ENCODE measurements around the gene WDR12. TPM values are rescaled to one million over a fixed set of nuclear protein-coding genes. Genes with fewer than 3 reads are reported as not detected.

WDR12 gene
- total and polyA plus RNA-seq, 9 of the 15 experiments (the other 6 are each of a cell fraction or from before 2014, with no cell fraction given), result 109 to 554 (median 174) TPM

DNA sequence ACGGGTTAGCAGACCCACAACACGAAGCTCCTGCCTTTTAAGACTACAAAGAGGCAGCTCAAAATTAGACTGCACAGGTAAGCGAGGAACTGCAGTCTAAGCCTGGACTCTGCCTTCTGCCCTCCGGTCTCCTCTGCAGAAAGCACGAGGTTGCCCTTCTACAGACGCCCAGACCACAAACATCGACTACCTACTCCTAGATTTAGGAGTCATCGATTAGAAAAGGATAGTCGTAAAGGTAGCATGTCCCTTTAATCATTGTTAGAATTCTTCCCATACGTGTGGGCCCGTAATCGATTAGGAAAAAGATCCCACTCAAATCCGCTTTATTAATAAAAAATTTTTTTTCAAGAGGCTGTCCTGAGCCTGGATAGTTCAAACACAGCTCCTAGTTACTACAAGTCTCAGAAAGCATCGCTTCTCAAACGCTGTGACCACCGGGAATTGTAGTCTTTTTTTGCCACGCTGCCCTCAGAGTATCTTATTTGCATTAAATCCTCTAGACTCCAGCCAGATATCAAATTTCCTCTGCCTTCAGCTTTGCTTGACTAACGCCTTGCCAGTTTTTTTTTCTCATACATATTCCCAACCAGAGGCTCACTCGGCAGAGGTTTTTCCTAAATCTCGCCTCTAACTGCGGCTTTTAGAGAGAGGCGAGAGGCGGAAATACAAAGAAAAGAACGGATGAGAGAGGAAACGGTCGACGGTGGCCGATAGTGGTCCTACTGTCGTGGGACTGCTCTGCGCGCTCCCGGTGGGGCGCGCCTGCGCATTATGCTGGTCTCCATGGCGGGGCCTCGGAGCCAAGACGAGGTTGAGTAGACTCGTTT lies at the start of gene WDR12, which contains the start of gene CARF (continued):
- peak; percentile 81 for TF ChIP-seq TAF1 (IDR thresholded peaks at IDR 0.05; ENCODE audit: control insufficient read depth, extremely low read depth, insufficient read depth, low read length, severe bottlenecking)
- no peak for TF ChIP-seq ZNF507 (tag; conservative IDR thresholded peaks at IDR 0.05)
- TF ChIP-seq CREM (IDR thresholded peaks at IDR 0.05; ENCODE audit: low read depth), result 0 out of 2 replicates have a peak, but pooled peaks have one; percentile 34
- TF ChIP-seq, protein P1, sequence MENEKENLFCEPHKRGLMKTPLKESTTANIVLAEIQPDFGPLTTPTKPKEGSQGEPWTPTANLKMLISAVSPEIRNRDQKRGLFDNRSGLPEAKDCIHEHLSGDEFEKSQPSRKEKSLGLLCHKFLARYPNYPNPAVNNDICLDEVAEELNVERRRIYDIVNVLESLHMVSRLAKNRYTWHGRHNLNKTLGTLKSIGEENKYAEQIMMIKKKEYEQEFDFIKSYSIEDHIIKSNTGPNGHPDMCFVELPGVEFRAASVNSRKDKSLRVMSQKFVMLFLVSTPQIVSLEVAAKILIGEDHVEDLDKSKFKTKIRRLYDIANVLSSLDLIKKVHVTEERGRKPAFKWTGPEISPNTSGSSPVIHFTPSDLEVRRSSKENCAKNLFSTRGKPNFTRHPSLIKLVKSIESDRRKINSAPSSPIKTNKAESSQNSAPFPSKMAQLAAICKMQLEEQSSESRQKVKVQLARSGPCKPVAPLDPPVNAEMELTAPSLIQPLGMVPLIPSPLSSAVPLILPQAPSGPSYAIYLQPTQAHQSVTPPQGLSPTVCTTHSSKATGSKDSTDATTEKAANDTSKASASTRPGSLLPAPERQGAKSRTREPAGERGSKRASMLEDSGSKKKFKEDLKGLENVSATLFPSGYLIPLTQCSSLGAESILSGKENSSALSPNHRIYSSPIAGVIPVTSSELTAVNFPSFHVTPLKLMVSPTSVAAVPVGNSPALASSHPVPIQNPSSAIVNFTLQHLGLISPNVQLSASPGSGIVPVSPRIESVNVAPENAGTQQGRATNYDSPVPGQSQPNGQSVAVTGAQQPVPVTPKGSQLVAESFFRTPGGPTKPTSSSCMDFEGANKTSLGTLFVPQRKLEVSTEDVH (IDR thresholded peaks at IDR 0.05; ENCODE audit: low read depth, partially characterized antibody), result peak; percentile 30
- TF ChIP-seq, protein P2, sequence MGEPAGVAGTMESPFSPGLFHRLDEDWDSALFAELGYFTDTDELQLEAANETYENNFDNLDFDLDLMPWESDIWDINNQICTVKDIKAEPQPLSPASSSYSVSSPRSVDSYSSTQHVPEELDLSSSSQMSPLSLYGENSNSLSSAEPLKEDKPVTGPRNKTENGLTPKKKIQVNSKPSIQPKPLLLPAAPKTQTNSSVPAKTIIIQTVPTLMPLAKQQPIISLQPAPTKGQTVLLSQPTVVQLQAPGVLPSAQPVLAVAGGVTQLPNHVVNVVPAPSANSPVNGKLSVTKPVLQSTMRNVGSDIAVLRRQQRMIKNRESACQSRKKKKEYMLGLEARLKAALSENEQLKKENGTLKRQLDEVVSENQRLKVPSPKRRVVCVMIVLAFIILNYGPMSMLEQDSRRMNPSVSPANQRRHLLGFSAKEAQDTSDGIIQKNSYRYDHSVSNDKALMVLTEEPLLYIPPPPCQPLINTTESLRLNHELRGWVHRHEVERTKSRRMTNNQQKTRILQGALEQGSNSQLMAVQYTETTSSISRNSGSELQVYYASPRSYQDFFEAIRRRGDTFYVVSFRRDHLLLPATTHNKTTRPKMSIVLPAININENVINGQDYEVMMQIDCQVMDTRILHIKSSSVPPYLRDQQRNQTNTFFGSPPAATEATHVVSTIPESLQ (CRISPR knock-in tag; IDR thresholded peaks at IDR 0.05), result no peak
- TF ChIP-seq STAT5A (IDR thresholded peaks at IDR 0.05; ENCODE audit: borderline replicate concordance, low read length), result no peak
- TF ChIP-seq POLR2G (IDR thresholded peaks at IDR 0.05; ENCODE audit: low read depth, low read length), result peak; percentile 69
- no peak for TF ChIP-seq ZNF717 (CRISPR knock-in tag; IDR thresholded peaks at IDR 0.05)
- peak; percentile 83 for TF ChIP-seq GABPA (tag; conservative IDR thresholded peaks at IDR 0.05; ENCODE audit: low read depth)
- TF ChIP-seq, protein P3, sequence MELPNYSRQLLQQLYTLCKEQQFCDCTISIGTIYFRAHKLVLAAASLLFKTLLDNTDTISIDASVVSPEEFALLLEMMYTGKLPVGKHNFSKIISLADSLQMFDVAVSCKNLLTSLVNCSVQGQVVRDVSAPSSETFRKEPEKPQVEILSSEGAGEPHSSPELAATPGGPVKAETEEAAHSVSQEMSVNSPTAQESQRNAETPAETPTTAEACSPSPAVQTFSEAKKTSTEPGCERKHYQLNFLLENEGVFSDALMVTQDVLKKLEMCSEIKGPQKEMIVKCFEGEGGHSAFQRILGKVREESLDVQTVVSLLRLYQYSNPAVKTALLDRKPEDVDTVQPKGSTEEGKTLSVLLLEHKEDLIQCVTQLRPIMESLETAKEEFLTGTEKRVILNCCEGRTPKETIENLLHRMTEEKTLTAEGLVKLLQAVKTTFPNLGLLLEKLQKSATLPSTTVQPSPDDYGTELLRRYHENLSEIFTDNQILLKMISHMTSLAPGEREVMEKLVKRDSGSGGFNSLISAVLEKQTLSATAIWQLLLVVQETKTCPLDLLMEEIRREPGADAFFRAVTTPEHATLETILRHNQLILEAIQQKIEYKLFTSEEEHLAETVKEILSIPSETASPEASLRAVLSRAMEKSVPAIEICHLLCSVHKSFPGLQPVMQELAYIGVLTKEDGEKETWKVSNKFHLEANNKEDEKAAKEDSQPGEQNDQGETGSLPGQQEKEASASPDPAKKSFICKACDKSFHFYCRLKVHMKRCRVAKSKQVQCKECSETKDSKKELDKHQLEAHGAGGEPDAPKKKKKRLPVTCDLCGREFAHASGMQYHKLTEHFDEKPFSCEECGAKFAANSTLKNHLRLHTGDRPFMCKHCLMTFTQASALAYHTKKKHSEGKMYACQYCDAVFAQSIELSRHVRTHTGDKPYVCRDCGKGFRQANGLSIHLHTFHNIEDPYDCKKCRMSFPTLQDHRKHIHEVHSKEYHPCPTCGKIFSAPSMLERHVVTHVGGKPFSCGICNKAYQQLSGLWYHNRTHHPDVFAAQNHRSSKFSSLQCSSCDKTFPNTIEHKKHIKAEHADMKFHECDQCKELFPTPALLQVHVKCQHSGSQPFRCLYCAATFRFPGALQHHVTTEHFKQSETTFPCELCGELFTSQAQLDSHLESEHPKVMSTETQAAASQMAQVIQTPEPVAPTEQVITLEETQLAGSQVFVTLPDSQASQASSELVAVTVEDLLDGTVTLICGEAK (IDR thresholded peaks at IDR 0.05), result peak; percentile 80
- TF ChIP-seq, protein P3 (CRISPR knock-in tag; IDR thresholded peaks at IDR 0.05), result no peak
- TF ChIP-seq POLR3A (IDR thresholded peaks at IDR 0.05; ENCODE audit: borderline replicate concordance, extremely low read depth, insufficient read depth, insufficient read length), result no peak
- TF ChIP-seq KLF16 (IDR thresholded peaks at IDR 0.05), result no peak

Measured in K562 (cell line).